ENCODE measurements around the gene MISFA.

DNA sequence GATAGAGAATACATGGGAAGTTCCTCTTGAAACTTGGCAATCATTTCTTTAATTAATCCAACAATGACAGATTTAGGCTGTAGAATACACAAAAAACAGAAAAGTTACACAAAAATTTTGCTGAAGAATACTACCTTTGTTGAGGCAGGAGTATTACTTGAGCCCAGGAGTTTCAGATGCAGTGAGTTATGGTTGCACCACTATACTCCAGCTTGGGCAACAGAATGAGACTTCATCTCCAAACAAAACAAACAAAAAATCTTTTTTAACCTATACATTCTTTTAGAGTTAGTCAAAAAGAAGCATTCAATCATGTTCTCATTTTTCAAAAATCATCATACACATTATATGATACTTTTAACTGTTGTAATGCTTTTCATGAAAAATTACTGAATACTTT, 33.2 kb upstream of the MISFA start:
- TF ChIP-seq CTCF (IDR thresholded peaks at IDR 0.05; ENCODE audit: poor library complexity): no peak
- TF ChIP-seq EZH2phosphoT487 (IDR thresholded peaks at IDR 0.05; ENCODE audit: low read depth, severe bottlenecking, unreplicated experiment): no peak
